GM12878 (cell line): ENCODE measurements around the gene MN1. TPM values are rescaled to one million over a fixed set of nuclear protein-coding genes. Genes with fewer than 3 reads are reported as not detected.

Experiments
- ATAC-seq: fragments of 200-7000 bp; cut with Tn5 transposase; 3 replicates; pipeline ENCODE4 v1.9.1; 2020; ENCODE audit warnings: mild to moderate bottlenecking, moderate library complexity
- BruUV-seq: library from RNA; stranded (reverse); fragments of 400-500 nt; replicated peaks from 2 replicates; lab custom pipeline; 2021; lab: Mats Ljungman, UMichigan
- CTCF ChIA-PET: fragments of 300-600 bp; sonication (Branson Sonifier 250); formaldehyde crosslinking; extraction: SDS; loops from one replicate; lab custom pipeline; 2021; ENCODE audit warnings: inconsistent platforms; lab: Yijun Ruan, JAX
- POLR2A ChIA-PET: fragments of 350-600 bp; formaldehyde crosslinking; extraction: SDS; loops from one replicate; lab custom pipeline; 2021; ENCODE audit warnings: inconsistent platforms; lab: Charles Lee
- RAD21 ChIA-PET: fragments of 300-600 bp; sonication (Branson Sonifier 250); formaldehyde crosslinking; loops from one replicate; lab custom pipeline; 2023; ENCODE audit warnings: antibody characterized with exemption; ENCODE audit not compliant: unreplicated experiment; lab: Charles Lee
- SMC1A ChIA-PET: fragments of 300-600 bp; sonication (Branson Sonifier 250); formaldehyde crosslinking; loops from one replicate; lab custom pipeline; 2023; ENCODE audit not compliant: unreplicated experiment, uncharacterized antibody; lab: Charles Lee
- DNase-seq: peaks from one replicate; pipeline ENCODE4 v3.0.0-alpha.2; 2011; ENCODE audit warnings: low read depth, low spot score
- FAIRE-seq: peaks from 3 replicates; lab custom pipeline; 2011; peaks lifted over from hg19 to GRCh38; lab: Jason Lieb, UNC
- H2AFZ ChIP-seq: 2 replicates; pipeline ENCODE4 v1.6.0; 2011; ENCODE audit warnings: low read depth, low read length, control low read depth; ENCODE audit not compliant: control insufficient read depth
- H3K27ac ChIP-seq: 2 replicates; pipeline ENCODE4 v1.5.1; 2011; ENCODE audit warnings: control low read depth; ENCODE audit not compliant: control insufficient read depth, insufficient read depth
- H3K27me3 ChIP-seq, 2 experiments: replicated peaks in 1 of 2; 2 replicates each; pipeline versions ENCODE4 v1.6.0 to v1.6.1; 2011; ENCODE audit warnings: low read length in 1 of 2; ENCODE audit not compliant: control insufficient read depth in 2 of 2, insufficient read depth in 2 of 2
- H3K36me3 ChIP-seq, 2 experiments: 2 replicates each; pipeline ENCODE4 v1.5.1; 2011; ENCODE audit warnings: low read length in 1 of 2; ENCODE audit not compliant: control insufficient read depth in 2 of 2, insufficient read depth in 2 of 2
- H3K4me1 ChIP-seq: 2 replicates; pipeline ENCODE4 v1.6.1; 2011; ENCODE audit warnings: mild to moderate bottlenecking, low read length, moderate library complexity, mixed read lengths; ENCODE audit not compliant: control insufficient read depth, insufficient read depth
- H3K4me2 ChIP-seq: 2 replicates; pipeline ENCODE4 v1.6.0; 2011; ENCODE audit warnings: control low read depth; ENCODE audit not compliant: control insufficient read depth, insufficient read depth
- H3K4me3 ChIP-seq: fragments of 200-600 bp; sonication (generic); 2 replicates; pipeline ENCODE4 v1.5.1; 2016
- H3K79me2 ChIP-seq: 2 replicates; pipeline ENCODE4 v1.6.0; 2011; ENCODE audit warnings: low read length; ENCODE audit not compliant: control insufficient read depth, insufficient read depth
- H3K9ac ChIP-seq: 2 replicates; pipeline ENCODE4 v1.8.0; 2011; ENCODE audit warnings: low read length, control low read depth, mixed read lengths; ENCODE audit not compliant: control insufficient read depth, insufficient read depth
- H3K9me3 ChIP-seq: replicated peaks from 3 replicates; pipeline ENCODE4 v1.5.1; 2011; ENCODE audit warnings: mild to moderate bottlenecking, low read length; ENCODE audit not compliant: control insufficient read depth, insufficient read depth
- H4K20me1 ChIP-seq: 2 replicates; pipeline ENCODE4 v1.6.0; 2011; ENCODE audit not compliant: control insufficient read depth, insufficient read depth
- ATF7 ChIP-seq: fragments of 450-650 bp; IDR thresholded peaks from 2 replicates; pipeline ENCODE4 v1.6.1; 2016; ENCODE audit warnings: low read depth, mild to moderate bottlenecking
- CHD4 ChIP-seq: fragments of 200-600 bp; sonication (generic); IDR thresholded peaks from 2 replicates; pipeline ENCODE4 v1.6.1; 2016; ENCODE audit warnings: mild to moderate bottlenecking
- EED ChIP-seq: sonication (generic); IDR thresholded peaks from 2 replicates; pipeline ENCODE4 v1.6.1; 2016; ENCODE audit warnings: antibody characterized with exemption, low read depth
- EP300 ChIP-seq, 2 experiments: fragments of 150-350 bp in 1 of 2; IDR thresholded peaks; 2 replicates each; pipeline ENCODE4 v1.6.1; 2011 to 2012; ENCODE audit warnings: low read depth in 2 of 2, low read length in 2 of 2, borderline replicate concordance in 1 of 2, improper control_type of control experiment in 1 of 2, inconsistent platforms in 1 of 2; ENCODE audit not compliant: control insufficient read depth in 1 of 2
- FOXM1 ChIP-seq: IDR thresholded peaks from 2 replicates; pipeline ENCODE4 v1.6.1; 2012; ENCODE audit warnings: low read depth, mild to moderate bottlenecking, inconsistent platforms, low read length, moderate library complexity
- HCFC1 ChIP-seq: fragments of 150-350 bp; IDR thresholded peaks from 2 replicates; pipeline ENCODE4 v1.6.1; 2014; ENCODE audit warnings: low read length
- LARP7 ChIP-seq: fragments of 450-650 bp; IDR thresholded peaks from 2 replicates; pipeline ENCODE4 v1.6.1; 2017; ENCODE audit warnings: mild to moderate bottlenecking
- NR2F1 ChIP-seq: fragments of 450-650 bp; conservative IDR thresholded peaks from 2 replicates; pipeline ENCODE4 v1.6.1; 2017; ENCODE audit warnings: mild to moderate bottlenecking
- NRF1 ChIP-seq: conservative IDR thresholded peaks from 2 replicates; pipeline ENCODE4 v1.6.1; 2011; ENCODE audit warnings: mild to moderate bottlenecking, low read depth, low read length, improper control_type of control experiment
- RB1 ChIP-seq: fragments of 450-650 bp; formaldehyde crosslinking; IDR thresholded peaks from 2 replicates; pipeline ENCODE4 v1.6.1; 2017; ENCODE audit warnings: mild to moderate bottlenecking, borderline replicate concordance
- SREBF2 ChIP-seq: IDR thresholded peaks from 2 replicates; pipeline ENCODE4 v1.6.1; 2012; ENCODE audit warnings: mild to moderate bottlenecking, low read length
- WGBS: methylation state at CpG from one replicate; pipeline ENCODE4 v1.1.6; 2016; ENCODE audit warnings: low lambda C conversion rate; ENCODE audit not compliant: insufficient replicate concordance, insufficient coverage; ENCODE audit errors: missing lambda C conversion rate; 5-methylcytosine and 5-hydroxymethylcytosine counted together
- in situ Hi-C: fragments of 300-500 bp; cut with MboI; formaldehyde crosslinking; loops from 9 replicates; pipeline ENCODE4 v1.14.3; 2018; ENCODE audit warnings: mixed read lengths
- intact Hi-C: fragments of 100-400 bp; cut with micrococcal nuclease; formaldehyde crosslinking; loops from one replicate; pipeline ENCODE4 v1.14.2; 2022; ENCODE audit not compliant: unreplicated experiment
- polyA plus RNA-seq, 11 experiments: library from polyadenylated mRNA; depleted of rRNA in 4 of 11; unstranded in 6 of 11; stranded (reverse) in 5 of 11; fragments of >200 nt; fragmentation: Nextera tagmentation in 4 of 11; fragmentation: Illumina TruSeq in 1 of 11; extraction: Ambion mirVana in 4 of 11; extraction: Trizol in 1 of 11; gene quantifications; 1 replicate in 1 of 11; 2 replicates in 10 of 11; pipeline versions ENCODE4 v1.2.1 to v1.2.3, GENCODE V29; 2011 to 2016; ENCODE audit warnings: inconsistent platforms in 2 of 11, missing spikeins in 2 of 11, low read depth in 1 of 11
- total RNA-seq, 4 experiments: library from RNA; depleted of rRNA in 3 of 4; stranded (reverse); fragments of >200 nt in 3 of 4; fragmentation: Illumina TruSeq in 1 of 4; extraction: Trizol in 1 of 4; gene quantifications; 2 replicates each; pipeline versions ENCODE4 v1.2.1 to v1.2.3, GENCODE V29; 2013 to 2021
- TF ChIP-seq, protein P1 (sequence below): fragments of 450-650 bp; formaldehyde crosslinking; IDR thresholded peaks from 2 replicates; pipeline ENCODE4 v1.4.0; 2022; ENCODE audit warnings: mild to moderate bottlenecking, moderate library complexity
- TF ChIP-seq, protein P2 (sequence below): fragments of 450-650 bp; IDR thresholded peaks from 2 replicates; pipeline ENCODE4 v1.6.1; 2017; ENCODE audit warnings: mild to moderate bottlenecking
- TF ChIP-seq, protein P3 (sequence below): IDR thresholded peaks from 2 replicates; pipeline ENCODE4 v1.6.1; 2011; ENCODE audit warnings: borderline replicate concordance, low read depth, mild to moderate bottlenecking, moderate library complexity, low read length; ENCODE audit not compliant: insufficient read depth, poor library complexity, severe bottlenecking

Gene MN1
- total and polyA plus RNA-seq, 10 of the 15 experiments (the other 5 are each of a cell fraction or from before 2014, with no cell fraction given): under 0.01 to 0.24 (median 0.03) TPM; not detected in 3

DNA sequence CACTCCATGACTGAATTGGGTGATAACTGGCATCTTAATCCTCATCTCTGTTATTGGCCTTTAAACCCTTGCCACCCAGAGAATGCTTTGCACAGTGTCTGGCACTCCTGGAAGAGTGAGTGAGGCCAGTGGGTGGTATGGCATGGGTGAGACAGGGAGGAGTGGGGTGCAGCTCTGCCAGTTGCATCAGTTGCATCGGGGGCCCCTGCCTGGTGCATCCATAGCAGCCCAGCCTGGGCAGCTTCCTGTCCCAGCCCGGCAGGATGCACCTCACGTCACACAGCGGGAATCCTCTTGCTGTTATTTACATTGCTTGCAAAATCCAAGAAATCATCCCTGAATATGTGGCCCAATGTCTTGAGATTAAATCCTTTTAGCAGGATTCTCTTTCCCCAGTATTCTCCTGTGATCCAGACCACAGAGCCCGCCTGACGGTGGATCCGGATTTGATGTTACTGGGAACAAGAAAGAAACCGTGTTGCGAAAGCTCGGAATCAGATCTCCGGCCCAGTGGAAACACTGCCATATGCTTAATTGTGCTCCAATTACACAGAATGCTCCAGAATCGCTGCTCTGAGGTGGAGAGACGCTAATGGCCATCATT is 37.6 kb upstream of the MN1 start:
- Histone ChIP-seq H3K4me1 (no peaks in the 10 kb centered on the region), H4K20me1 (no peaks in the 10 kb centered on the region), H3K27ac (no peak overlapping the region), H3K79me2 (no peaks in the 10 kb centered on the region), H3K36me3 (no peaks in the 10 kb centered on the region; a peak in 1 of 4 replicates), H3K9me3 (no peaks in the 10 kb centered on the region), H3K27me3 (no peaks in the 10 kb centered on the region), H3K9ac (no peak overlapping the region), H3K4me2 (no peak overlapping the region), H2AFZ (no peak overlapping the region), H3K4me3 (no peak overlapping the region)
- ChIA-PET POLR2A (no interaction called here), SMC1A (no interaction called here), CTCF (no interaction called here), RAD21 (interaction anchor here (0.6 kb wide), 1 partner anchor 295 kb away, joined by 4 read pairs; no protein-coding TSS in a partner anchor)
- WGBS: 97% methylated on average over 13 of the region's 13 CpGs
- TF ChIP-seq CHD4: no peak
- TF ChIP-seq, protein P1, sequence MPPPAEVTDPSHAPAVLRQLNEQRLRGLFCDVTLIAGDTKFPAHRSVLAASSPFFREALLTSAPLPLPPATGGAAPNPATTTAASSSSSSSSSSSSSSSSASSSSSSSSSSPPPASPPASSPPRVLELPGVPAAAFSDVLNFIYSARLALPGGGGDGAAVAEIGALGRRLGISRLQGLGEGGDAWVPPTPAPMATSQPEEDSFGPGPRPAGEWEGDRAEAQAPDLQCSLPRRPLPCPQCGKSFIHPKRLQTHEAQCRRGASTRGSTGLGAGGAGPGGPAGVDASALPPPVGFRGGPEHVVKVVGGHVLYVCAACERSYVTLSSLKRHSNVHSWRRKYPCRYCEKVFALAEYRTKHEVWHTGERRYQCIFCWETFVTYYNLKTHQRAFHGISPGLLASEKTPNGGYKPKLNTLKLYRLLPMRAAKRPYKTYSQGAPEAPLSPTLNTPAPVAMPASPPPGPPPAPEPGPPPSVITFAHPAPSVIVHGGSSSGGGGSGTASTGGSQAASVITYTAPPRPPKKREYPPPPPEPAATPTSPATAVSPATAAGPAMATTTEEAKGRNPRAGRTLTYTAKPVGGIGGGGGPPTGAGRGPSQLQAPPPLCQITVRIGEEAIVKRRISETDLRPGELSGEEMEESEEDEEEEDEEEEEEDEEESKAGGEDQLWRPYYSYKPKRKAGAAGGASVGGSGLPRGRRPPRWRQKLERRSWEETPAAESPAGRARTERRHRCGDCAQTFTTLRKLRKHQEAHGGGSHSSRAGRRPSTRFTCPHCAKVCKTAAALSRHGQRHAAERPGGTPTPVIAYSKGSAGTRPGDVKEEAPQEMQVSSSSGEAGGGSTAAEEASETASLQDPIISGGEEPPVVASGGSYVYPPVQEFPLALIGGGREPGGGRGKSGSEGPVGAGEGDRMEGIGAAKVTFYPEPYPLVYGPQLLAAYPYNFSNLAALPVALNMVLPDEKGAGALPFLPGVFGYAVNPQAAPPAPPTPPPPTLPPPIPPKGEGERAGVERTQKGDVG (CRISPR knock-in tag): no peak
- TF ChIP-seq, protein P2, sequence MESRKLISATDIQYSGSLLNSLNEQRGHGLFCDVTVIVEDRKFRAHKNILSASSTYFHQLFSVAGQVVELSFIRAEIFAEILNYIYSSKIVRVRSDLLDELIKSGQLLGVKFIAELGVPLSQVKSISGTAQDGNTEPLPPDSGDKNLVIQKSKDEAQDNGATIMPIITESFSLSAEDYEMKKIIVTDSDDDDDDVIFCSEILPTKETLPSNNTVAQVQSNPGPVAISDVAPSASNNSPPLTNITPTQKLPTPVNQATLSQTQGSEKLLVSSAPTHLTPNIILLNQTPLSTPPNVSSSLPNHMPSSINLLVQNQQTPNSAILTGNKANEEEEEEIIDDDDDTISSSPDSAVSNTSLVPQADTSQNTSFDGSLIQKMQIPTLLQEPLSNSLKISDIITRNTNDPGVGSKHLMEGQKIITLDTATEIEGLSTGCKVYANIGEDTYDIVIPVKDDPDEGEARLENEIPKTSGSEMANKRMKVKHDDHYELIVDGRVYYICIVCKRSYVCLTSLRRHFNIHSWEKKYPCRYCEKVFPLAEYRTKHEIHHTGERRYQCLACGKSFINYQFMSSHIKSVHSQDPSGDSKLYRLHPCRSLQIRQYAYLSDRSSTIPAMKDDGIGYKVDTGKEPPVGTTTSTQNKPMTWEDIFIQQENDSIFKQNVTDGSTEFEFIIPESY: no peak
- TF ChIP-seq LARP7: no peak
- TF ChIP-seq NRF1: no peak
- TF ChIP-seq EED: no peak
- no peak for TF ChIP-seq FOXM1
- TF ChIP-seq RB1: no peak
- TF ChIP-seq ATF7: no peak
- TF ChIP-seq EP300 (IDR thresholded peaks at IDR 0.05; ENCODE audit: borderline replicate concordance in 1 of 2, control insufficient read depth in 1 of 2, low read depth in 2 of 2, low read length in 2 of 2): no peak
- TF ChIP-seq, protein P3, sequence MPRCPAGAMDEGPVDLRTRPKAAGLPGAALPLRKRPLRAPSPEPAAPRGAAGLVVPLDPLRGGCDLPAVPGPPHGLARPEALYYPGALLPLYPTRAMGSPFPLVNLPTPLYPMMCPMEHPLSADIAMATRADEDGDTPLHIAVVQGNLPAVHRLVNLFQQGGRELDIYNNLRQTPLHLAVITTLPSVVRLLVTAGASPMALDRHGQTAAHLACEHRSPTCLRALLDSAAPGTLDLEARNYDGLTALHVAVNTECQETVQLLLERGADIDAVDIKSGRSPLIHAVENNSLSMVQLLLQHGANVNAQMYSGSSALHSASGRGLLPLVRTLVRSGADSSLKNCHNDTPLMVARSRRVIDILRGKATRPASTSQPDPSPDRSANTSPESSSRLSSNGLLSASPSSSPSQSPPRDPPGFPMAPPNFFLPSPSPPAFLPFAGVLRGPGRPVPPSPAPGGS: no peak
- no peak for TF ChIP-seq NR2F1
- no peak for TF ChIP-seq SREBF2
- TF ChIP-seq HCFC1: no peak
- intact Hi-C loops: no loop called here
- in situ Hi-C loops: no loop called here
- no peak for DNase-seq
- FAIRE-seq: no peak
- no TSS peak for BruUV-seq
- ATAC-seq: no peak
